HepG2 (cell line): Measurements from ENCODE around the gene ST8SIA3. TPM values are rescaled to one million over a fixed set of nuclear protein-coding genes. Genes with fewer than 3 reads are reported as not detected.
A peak's percentile ranks its signal among the peaks of the same experiment; 100 is the strongest.

ENCODE experiments used
- AGO1 ChIP-seq: fragments of 200-400 bp; formaldehyde crosslinking; IDR thresholded peaks from 2 replicates; pipeline ENCODE4 v1.6.1; 2017; ENCODE audit warnings: mild to moderate bottlenecking, low read depth, low read length, moderate library complexity; ENCODE audit not compliant: poor library complexity, severe bottlenecking
- DMAP1 ChIP-seq: IDR thresholded peaks from 2 replicates; pipeline ENCODE4 v1.6.1; 2016
- KLF16 ChIP-seq, 2 experiments: sonication (generic) in 1 of 2; formaldehyde crosslinking in 1 of 2; IDR thresholded peaks; 2 replicates each; pipeline versions ENCODE4 v1.6.1 to v1.8.0; 2016 to 2023; ENCODE audit warnings: missing genetic modification reagents in 2 of 2, missing compliant biosample characterization in 1 of 2
- SIX1 ChIP-seq: sonication (generic); formaldehyde crosslinking; IDR thresholded peaks from 2 replicates; pipeline ENCODE4 v1.4.0; 2020; ENCODE audit warnings: missing genetic modification reagents, borderline replicate concordance
- ZNF17 ChIP-seq: sonication (generic); formaldehyde crosslinking; IDR thresholded peaks from 2 replicates; pipeline ENCODE4 v1.5.0; 2020; ENCODE audit warnings: mild to moderate bottlenecking, missing genetic modification reagents
- ZNF20 ChIP-seq: sonication (generic); formaldehyde crosslinking; IDR thresholded peaks from 2 replicates; pipeline ENCODE4 v1.4.0; 2020; ENCODE audit warnings: mild to moderate bottlenecking, moderate library complexity, missing genetic modification reagents
- ZNF234 ChIP-seq: sonication (generic); formaldehyde crosslinking; conservative IDR thresholded peaks from 2 replicates; pipeline ENCODE4 v1.5.1; 2020; ENCODE audit warnings: mild to moderate bottlenecking, missing genetic modification reagents
- ZNF331 ChIP-seq: sonication (generic); formaldehyde crosslinking; IDR thresholded peaks from 2 replicates; pipeline ENCODE4 v1.4.0; 2020; ENCODE audit warnings: missing genetic modification reagents
- ZNF335 ChIP-seq: sonication (generic); formaldehyde crosslinking; IDR thresholded peaks from 2 replicates; pipeline ENCODE4 v1.4.0; 2020; ENCODE audit warnings: missing genetic modification reagents
- ZNF441 ChIP-seq: sonication (generic); formaldehyde crosslinking; IDR thresholded peaks from 2 replicates; pipeline ENCODE4 v1.7.0; 2021; ENCODE audit warnings: missing genetic modification reagents, borderline replicate concordance
- ZNF460 ChIP-seq: sonication (generic); formaldehyde crosslinking; IDR thresholded peaks from 2 replicates; pipeline ENCODE4 v1.5.1; 2020; ENCODE audit warnings: missing genetic modification reagents, mild to moderate bottlenecking, borderline replicate concordance
- ZNF562 ChIP-seq: sonication (generic); formaldehyde crosslinking; IDR thresholded peaks from 2 replicates; pipeline ENCODE4 v1.8.0; 2022; ENCODE audit warnings: missing genetic modification reagents, borderline replicate concordance
- ZSCAN12 ChIP-seq: sonication (generic); formaldehyde crosslinking; IDR thresholded peaks from 2 replicates; pipeline ENCODE4 v1.9.0; 2021; ENCODE audit warnings: mild to moderate bottlenecking, missing genetic modification reagents
- polyA plus RNA-seq, 8 experiments: library from polyadenylated mRNA; depleted of rRNA in 3 of 8; stranded (reverse) in 7 of 8; unstranded in 1 of 8; fragments of >200 nt; fragmentation: Illumina TruSeq in 4 of 8; extraction: Trizol in 4 of 8; gene quantifications; 2 replicates each; pipeline versions ENCODE4 v1.2.1 to v1.2.3, GENCODE V29; 2011 to 2016; ENCODE audit warnings: low read depth in 4 of 8, missing spikeins in 1 of 8, mixed read lengths in 1 of 8; ENCODE audit not compliant: insufficient read depth in 1 of 8
- total RNA-seq, 5 experiments: library from RNA; depleted of rRNA; stranded (reverse); fragments of >200 nt; fragmentation: Illumina TruSeq; extraction: Trizol; gene quantifications; 2 replicates each; pipeline ENCODE4 v1.2.3, GENCODE V29; 2016; ENCODE audit warnings: low read depth in 1 of 5
- TF ChIP-seq, protein P1 (sequence below): sonication (generic); formaldehyde crosslinking; IDR thresholded peaks from 2 replicates; pipeline ENCODE4 v1.5.1; 2020; ENCODE audit warnings: mild to moderate bottlenecking, missing genetic modification reagents, borderline replicate concordance
- TF ChIP-seq, protein P2 (sequence below): sonication (generic); formaldehyde crosslinking; IDR thresholded peaks from 2 replicates; pipeline ENCODE4 v1.5.1; 2020; ENCODE audit warnings: missing genetic modification reagents, mild to moderate bottlenecking, borderline replicate concordance
- TF ChIP-seq, protein P3 (sequence below): sonication (generic); formaldehyde crosslinking; IDR thresholded peaks from 2 replicates; pipeline ENCODE4 v1.5.0; 2020; ENCODE audit warnings: missing genetic modification reagents
- TF ChIP-seq, protein P4 (sequence below): IDR thresholded peaks from 2 replicates; pipeline ENCODE4 v1.6.1; 2016; ENCODE audit warnings: missing biosample characterization, missing genetic modification reagents, low read depth
- TF ChIP-seq, protein P5 (sequence below): IDR thresholded peaks from 2 replicates; pipeline ENCODE4 v1.6.1; 2016; ENCODE audit warnings: low read depth, borderline replicate concordance
- TF ChIP-seq, protein P6 (sequence below): sonication (generic); formaldehyde crosslinking; IDR thresholded peaks from 2 replicates; pipeline ENCODE4 v1.4.0; 2020; ENCODE audit warnings: missing genetic modification reagents; ENCODE audit errors: not compliant biosample characterization

Gene ST8SIA3
- total and polyA plus RNA-seq, 2 of the 13 experiments (the other 11 are each of a cell fraction or from before 2014, with no cell fraction given): not detected

DNA sequence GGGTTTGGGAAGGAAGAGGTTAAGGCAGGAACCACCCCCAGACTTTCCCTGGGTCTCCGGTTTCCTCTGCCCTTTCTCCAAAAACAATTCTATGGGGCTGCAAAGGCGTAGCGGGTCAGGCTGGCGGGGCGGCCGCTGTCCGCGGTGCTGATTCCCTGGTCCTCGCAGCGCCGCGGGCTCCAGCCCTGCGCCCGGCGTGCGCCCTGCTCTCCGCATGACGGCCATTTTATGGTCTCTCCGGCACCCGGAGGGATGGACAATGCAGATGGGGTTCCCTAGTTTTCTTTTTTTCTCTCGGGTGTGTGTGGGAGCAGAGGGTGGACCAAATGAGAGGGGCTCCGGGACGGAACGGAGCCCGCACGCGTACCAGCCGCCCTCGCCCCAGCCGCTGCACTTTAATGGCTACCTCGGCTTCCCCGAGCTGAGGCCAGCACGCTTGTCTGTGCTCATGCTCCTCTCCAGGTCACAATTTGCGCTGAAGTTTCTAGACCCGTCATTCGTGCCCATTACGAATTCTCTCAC lies 1.6 kb downstream of the ST8SIA3 start (continued):
- TF ChIP-seq, protein P1, sequence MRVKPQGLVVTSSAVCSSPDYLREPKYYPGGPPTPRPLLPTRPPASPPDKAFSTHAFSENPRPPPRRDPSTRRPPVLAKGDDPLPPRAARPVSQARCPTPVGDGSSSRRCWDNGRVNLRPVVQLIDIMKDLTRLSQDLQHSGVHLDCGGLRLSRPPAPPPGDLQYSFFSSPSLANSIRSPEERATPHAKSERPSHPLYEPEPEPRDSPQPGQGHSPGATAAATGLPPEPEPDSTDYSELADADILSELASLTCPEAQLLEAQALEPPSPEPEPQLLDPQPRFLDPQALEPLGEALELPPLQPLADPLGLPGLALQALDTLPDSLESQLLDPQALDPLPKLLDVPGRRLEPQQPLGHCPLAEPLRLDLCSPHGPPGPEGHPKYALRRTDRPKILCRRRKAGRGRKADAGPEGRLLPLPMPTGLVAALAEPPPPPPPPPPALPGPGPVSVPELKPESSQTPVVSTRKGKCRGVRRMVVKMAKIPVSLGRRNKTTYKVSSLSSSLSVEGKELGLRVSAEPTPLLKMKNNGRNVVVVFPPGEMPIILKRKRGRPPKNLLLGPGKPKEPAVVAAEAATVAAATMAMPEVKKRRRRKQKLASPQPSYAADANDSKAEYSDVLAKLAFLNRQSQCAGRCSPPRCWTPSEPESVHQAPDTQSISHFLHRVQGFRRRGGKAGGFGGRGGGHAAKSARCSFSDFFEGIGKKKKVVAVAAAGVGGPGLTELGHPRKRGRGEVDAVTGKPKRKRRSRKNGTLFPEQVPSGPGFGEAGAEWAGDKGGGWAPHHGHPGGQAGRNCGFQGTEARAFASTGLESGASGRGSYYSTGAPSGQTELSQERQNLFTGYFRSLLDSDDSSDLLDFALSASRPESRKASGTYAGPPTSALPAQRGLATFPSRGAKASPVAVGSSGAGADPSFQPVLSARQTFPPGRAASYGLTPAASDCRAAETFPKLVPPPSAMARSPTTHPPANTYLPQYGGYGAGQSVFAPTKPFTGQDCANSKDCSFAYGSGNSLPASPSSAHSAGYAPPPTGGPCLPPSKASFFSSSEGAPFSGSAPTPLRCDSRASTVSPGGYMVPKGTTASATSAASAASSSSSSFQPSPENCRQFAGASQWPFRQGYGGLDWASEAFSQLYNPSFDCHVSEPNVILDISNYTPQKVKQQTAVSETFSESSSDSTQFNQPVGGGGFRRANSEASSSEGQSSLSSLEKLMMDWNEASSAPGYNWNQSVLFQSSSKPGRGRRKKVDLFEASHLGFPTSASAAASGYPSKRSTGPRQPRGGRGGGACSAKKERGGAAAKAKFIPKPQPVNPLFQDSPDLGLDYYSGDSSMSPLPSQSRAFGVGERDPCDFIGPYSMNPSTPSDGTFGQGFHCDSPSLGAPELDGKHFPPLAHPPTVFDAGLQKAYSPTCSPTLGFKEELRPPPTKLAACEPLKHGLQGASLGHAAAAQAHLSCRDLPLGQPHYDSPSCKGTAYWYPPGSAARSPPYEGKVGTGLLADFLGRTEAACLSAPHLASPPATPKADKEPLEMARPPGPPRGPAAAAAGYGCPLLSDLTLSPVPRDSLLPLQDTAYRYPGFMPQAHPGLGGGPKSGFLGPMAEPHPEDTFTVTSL (CRISPR knock-in tag): no peak
- TF ChIP-seq, protein P2, sequence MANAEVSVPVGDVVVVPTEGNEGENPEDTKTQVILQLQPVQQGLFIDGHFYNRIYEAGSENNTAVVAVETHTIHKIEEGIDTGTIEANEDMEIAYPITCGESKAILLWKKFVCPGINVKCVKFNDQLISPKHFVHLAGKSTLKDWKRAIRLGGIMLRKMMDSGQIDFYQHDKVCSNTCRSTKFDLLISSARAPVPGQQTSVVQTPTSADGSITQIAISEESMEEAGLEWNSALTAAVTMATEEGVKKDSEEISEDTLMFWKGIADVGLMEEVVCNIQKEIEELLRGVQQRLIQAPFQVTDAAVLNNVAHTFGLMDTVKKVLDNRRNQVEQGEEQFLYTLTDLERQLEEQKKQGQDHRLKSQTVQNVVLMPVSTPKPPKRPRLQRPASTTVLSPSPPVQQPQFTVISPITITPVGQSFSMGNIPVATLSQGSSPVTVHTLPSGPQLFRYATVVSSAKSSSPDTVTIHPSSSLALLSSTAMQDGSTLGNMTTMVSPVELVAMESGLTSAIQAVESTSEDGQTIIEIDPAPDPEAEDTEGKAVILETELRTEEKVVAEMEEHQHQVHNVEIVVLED: no peak
- TF ChIP-seq ZNF234 (0 out of 2 replicates have a peak, but pooled peaks have one; percentile 36), SIX1 (CRISPR knock-in tag) (no peak), ZNF562 (CRISPR knock-in tag) (no peak), ZNF460 (CRISPR knock-in tag) (no peak), ZNF17 (CRISPR knock-in tag) (no peak), ZNF441 (CRISPR knock-in tag) (no peak; the same call in 1 of the 2 replicates), ZNF331 (CRISPR knock-in tag) (peak; percentile 66; the same call in 1 of the 2 replicates), KLF16 (CRISPR knock-in tag; IDR thresholded peaks at IDR 0.05) (peak in 1 of 2 experiments; percentile 61; a peak in 2 of 4 replicates), ZNF20 (CRISPR knock-in tag) (0 out of 2 replicates have a peak, but pooled peaks have one; percentile 63), DMAP1 (CRISPR knock-in tag) (no peak), ZSCAN12 (CRISPR knock-in tag) (peak; percentile 95), AGO1 (no peak), ZNF335 (CRISPR knock-in tag) (no peak)
- TF ChIP-seq, protein P3, sequence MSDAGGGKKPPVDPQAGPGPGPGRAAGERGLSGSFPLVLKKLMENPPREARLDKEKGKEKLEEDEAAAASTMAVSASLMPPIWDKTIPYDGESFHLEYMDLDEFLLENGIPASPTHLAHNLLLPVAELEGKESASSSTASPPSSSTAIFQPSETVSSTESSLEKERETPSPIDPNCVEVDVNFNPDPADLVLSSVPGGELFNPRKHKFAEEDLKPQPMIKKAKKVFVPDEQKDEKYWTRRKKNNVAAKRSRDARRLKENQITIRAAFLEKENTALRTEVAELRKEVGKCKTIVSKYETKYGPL: peak; percentile 68; the same call in 1 of the 2 replicates
- TF ChIP-seq, protein P4, sequence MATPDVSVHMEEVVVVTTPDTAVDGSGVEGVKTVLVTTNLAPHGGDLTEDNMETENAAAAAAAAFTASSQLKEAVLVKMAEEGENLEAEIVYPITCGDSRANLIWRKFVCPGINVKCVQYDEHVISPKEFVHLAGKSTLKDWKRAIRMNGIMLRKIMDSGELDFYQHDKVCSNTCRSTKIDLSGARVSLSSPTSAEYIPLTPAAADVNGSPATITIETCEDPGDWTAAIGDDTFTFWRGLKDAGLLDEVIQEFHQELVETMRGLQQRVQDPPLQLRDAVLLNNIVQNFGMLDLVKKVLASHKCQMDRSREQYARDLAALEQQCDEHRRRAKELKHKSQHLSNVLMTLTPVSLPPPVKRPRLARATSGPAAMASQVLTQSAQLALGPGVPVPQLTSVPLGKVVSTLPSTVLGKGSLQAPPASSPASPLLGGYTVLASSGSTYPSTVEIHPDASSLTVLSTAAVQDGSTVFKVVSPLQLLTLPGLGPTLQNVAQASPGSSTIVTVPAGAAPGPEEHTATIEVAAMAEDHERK: no peak
- TF ChIP-seq, protein P5, sequence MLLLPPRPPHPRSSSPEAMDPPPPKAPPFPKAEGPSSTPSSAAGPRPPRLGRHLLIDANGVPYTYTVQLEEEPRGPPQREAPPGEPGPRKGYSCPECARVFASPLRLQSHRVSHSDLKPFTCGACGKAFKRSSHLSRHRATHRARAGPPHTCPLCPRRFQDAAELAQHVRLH: 0 out of 2 replicates have a peak, but pooled peaks have one; percentile 56
- TF ChIP-seq, protein P6, sequence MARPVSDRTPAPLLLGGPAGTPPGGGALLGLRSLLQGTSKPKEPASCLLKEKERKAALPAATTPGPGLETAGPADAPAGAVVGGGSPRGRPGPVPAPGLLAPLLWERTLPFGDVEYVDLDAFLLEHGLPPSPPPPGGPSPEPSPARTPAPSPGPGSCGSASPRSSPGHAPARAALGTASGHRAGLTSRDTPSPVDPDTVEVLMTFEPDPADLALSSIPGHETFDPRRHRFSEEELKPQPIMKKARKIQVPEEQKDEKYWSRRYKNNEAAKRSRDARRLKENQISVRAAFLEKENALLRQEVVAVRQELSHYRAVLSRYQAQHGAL (CRISPR knock-in tag): no peak
